Fibroblast of lung (primary cell): ENCODE data around the gene LIPT2. TPM values are rescaled to one million over a fixed set of nuclear protein-coding genes. Genes with fewer than 3 reads are reported as not detected.
"Not testable (repeated sequence)": the region's sequence is repeated elsewhere in the genome, so short reads cannot be mapped to it uniquely, and the experiment has no call there.

ENCODE experiments used
- DNase-seq, 2 donors: peaks; one replicate each; pipeline versions ENCODE4 v3.0.0 to v3.0.0-alpha.2; 2010; ENCODE audit warnings: low read depth in 2 of 2
- H2AFZ ChIP-seq: 2 replicates; pipeline ENCODE4 v1.5.1; 2012; ENCODE audit warnings: low read length, control low read depth, inconsistent platforms
- H3K27ac ChIP-seq: 2 replicates; pipeline ENCODE4 v1.5.1; 2011; ENCODE audit warnings: low read length, control low read depth; ENCODE audit not compliant: insufficient read depth
- H3K27me3 ChIP-seq: 2 replicates; pipeline ENCODE4 v1.5.1; 2011; ENCODE audit warnings: mild to moderate bottlenecking, low read length; ENCODE audit not compliant: control insufficient read depth, insufficient read depth
- H3K36me3 ChIP-seq: 2 replicates; pipeline ENCODE4 v1.5.1; 2011; ENCODE audit warnings: low read length; ENCODE audit not compliant: control insufficient read depth, insufficient read depth
- H3K4me1 ChIP-seq: 2 replicates; pipeline ENCODE4 v1.5.1; 2011; ENCODE audit warnings: low read length; ENCODE audit not compliant: control insufficient read depth, insufficient read depth; ENCODE audit errors: extremely low read depth
- H3K4me2 ChIP-seq: 2 replicates; pipeline ENCODE4 v1.5.1; 2011; ENCODE audit warnings: low read length, control low read depth; ENCODE audit not compliant: insufficient read depth; ENCODE audit errors: extremely low read depth
- H3K4me3 ChIP-seq, 4 experiments: fragments of 200-600 bp in 1 of 4; sonication (generic) in 1 of 4; replicated peaks in 1 of 4; 2 replicates each; pipeline ENCODE4 v1.5.1; 2011 to 2016; ENCODE audit warnings: low read length in 4 of 4, low read depth in 3 of 4, mild to moderate bottlenecking in 3 of 4, control low read depth in 2 of 4, inconsistent platforms in 1 of 4, mixed read lengths in 1 of 4; ENCODE audit not compliant: insufficient read depth in 1 of 4; ENCODE audit errors: control extremely low read depth in 1 of 4
- H3K79me2 ChIP-seq: 2 replicates; pipeline ENCODE4 v1.5.1; 2012; ENCODE audit warnings: mild to moderate bottlenecking, low read length, inconsistent platforms; ENCODE audit not compliant: control insufficient read depth, insufficient read depth
- H3K9ac ChIP-seq: 2 replicates; pipeline ENCODE4 v1.5.1; 2011; ENCODE audit warnings: mild to moderate bottlenecking, low read length, control low read depth; ENCODE audit not compliant: insufficient read depth
- H3K9me3 ChIP-seq: 2 replicates; pipeline ENCODE4 v1.5.1; 2012; ENCODE audit warnings: low read depth, low read length; ENCODE audit not compliant: control insufficient read depth, insufficient read depth
- H4K20me1 ChIP-seq: 2 replicates; pipeline ENCODE4 v1.5.1; 2011; ENCODE audit warnings: low read length; ENCODE audit not compliant: control insufficient read depth, insufficient read depth; ENCODE audit errors: extremely low read depth
- EZH2 ChIP-seq: IDR thresholded peaks from 2 replicates; pipeline ENCODE4 v1.5.1; 2012; ENCODE audit warnings: low read length, control low read depth, mild to moderate bottlenecking; ENCODE audit errors: missing control alignments
- polyA plus RNA-seq, 2 donors: library from polyadenylated mRNA; depleted of rRNA in 1 of 2; stranded (reverse) in 1 of 2; unstranded in 1 of 2; fragments of >200 nt; gene quantifications; 2 replicates each; pipeline ENCODE4 v1.2.1, GENCODE V29; 2011 to 2012; ENCODE audit warnings: missing spikeins in 1 of 2
- total RNA-seq: library from RNA; depleted of rRNA; stranded (reverse); fragments of >200 nt; gene quantifications from 2 replicates; pipeline ENCODE4 v1.2.1, GENCODE V29; 2014
- TF ChIP-seq, protein P1 (sequence below), 2 donors: IDR thresholded peaks in 1 of 2; conservative IDR thresholded peaks in 1 of 2; 1 replicate in 1 of 2; 2 replicates in 1 of 2; pipeline ENCODE4 v1.5.1; 2011 to 2012; ENCODE audit warnings: low read length in 2 of 2, control low read depth in 1 of 2, inconsistent platforms in 1 of 2, low read depth in 1 of 2, mild to moderate bottlenecking in 1 of 2

LIPT2 gene
- total and polyA plus RNA-seq, 2 donors (not counting 1 experiment from before 2014, with no cell fraction given): 1.8 to 2.8 TPM

DNA sequence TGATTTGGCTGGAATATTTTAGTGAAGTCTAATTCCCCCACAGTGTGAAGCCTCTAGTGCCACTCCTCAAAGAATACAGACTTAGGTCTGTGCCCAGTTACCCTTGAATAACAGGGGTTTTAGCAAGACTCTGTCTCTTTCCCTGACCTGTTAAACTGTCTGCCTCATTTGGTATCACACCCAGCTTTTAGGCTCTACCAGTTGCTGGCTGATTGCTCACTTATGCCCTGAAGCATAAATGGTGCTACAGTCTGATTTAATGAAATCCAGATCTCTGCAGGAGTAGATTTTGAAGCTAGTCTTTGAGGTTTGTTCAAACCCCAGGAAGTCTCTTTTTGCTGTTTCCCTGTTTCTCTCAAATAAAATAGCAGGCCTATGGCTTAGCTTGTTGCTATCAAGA lies 45.2 kb upstream of the LIPT2 start:
- no peak overlapping the region for H2AFZ ChIP-seq
- no peaks in the 10 kb centered on the region for H3K79me2 ChIP-seq
- no peaks in the 10 kb centered on the region for H3K4me1 ChIP-seq
- H3K27me3 ChIP-seq: no peaks in the 10 kb centered on the region
- H3K4me3 ChIP-seq: no peak overlapping the region
- DNase-seq: no peak
- H3K27ac ChIP-seq: no peak overlapping the region
- H3K4me2 ChIP-seq: no peak overlapping the region
- no peaks in the 10 kb centered on the region for H3K36me3 ChIP-seq
- H3K9me3 ChIP-seq: no peaks in the 10 kb centered on the region
- H4K20me1 ChIP-seq: no peaks in the 10 kb centered on the region
- H3K9ac ChIP-seq: no peak overlapping the region
- TF ChIP-seq, protein P1, sequence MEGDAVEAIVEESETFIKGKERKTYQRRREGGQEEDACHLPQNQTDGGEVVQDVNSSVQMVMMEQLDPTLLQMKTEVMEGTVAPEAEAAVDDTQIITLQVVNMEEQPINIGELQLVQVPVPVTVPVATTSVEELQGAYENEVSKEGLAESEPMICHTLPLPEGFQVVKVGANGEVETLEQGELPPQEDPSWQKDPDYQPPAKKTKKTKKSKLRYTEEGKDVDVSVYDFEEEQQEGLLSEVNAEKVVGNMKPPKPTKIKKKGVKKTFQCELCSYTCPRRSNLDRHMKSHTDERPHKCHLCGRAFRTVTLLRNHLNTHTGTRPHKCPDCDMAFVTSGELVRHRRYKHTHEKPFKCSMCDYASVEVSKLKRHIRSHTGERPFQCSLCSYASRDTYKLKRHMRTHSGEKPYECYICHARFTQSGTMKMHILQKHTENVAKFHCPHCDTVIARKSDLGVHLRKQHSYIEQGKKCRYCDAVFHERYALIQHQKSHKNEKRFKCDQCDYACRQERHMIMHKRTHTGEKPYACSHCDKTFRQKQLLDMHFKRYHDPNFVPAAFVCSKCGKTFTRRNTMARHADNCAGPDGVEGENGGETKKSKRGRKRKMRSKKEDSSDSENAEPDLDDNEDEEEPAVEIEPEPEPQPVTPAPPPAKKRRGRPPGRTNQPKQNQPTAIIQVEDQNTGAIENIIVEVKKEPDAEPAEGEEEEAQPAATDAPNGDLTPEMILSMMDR (conservative IDR thresholded peaks at IDR 0.05 in 1 of 2, IDR thresholded peaks at IDR 0.05 in 1 of 2; ENCODE audit: low read depth in 1 of 2, low read length in 2 of 2): no peak
- TF ChIP-seq EZH2: no peak

DNA sequence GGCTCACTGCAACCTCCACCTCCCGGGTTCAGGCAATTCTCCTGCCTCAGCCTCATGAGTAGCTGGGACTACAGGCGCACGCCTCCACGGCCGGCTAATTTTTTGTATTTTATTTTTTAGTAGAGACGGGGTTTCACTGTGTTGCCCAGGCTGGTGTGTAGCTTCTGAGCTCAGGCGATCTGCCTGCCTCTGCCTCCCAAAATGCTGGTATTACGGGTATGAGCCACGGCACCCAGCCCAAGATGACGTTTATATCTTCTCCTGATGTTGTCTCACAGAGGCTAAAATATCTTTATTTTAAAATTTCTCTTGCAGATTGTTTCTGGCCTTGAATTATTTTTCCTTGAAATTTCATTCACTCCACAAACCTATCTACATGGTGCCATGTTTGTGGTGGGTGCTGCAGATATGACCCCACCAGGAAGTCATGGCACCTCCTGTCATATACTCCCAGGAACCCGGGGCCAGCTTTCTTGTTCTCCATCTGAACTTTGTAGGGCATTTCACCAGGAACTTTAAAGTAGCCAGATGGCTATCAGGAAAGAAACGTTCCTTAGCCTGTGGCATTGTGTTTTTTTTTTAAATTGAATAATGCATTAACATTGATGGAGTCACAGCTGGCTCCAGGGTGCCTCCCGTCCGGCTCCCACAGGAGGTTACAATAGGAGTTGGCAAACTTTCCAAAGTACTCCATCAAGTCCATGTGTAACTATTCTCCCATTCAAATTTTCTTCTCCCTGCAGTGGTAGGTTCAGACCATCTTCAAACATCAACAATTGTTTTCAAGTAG lies 42.0 kb upstream of the LIPT2 start:
- no peak for TF ChIP-seq EZH2
- TF ChIP-seq, protein P1 (conservative IDR thresholded peaks at IDR 0.05 in 1 of 2, IDR thresholded peaks at IDR 0.05 in 1 of 2; ENCODE audit: low read depth in 1 of 2, low read length in 2 of 2): no peak
- Histone ChIP-seq H3K79me2 (no peaks in the 10 kb centered on the region), H3K36me3 (no peaks in the 10 kb centered on the region), H3K4me3 (no peak overlapping the region), H2AFZ (no peak overlapping the region), H3K9ac (no peak overlapping the region), H4K20me1 (no peaks in the 10 kb centered on the region), H3K4me2 (no peak overlapping the region), H3K4me1 (no peaks in the 10 kb centered on the region), H3K9me3 (no peaks in the 10 kb centered on the region), H3K27me3 (no peaks in the 10 kb centered on the region), H3K27ac (no peak overlapping the region)
- DNase-seq: no peak

DNA sequence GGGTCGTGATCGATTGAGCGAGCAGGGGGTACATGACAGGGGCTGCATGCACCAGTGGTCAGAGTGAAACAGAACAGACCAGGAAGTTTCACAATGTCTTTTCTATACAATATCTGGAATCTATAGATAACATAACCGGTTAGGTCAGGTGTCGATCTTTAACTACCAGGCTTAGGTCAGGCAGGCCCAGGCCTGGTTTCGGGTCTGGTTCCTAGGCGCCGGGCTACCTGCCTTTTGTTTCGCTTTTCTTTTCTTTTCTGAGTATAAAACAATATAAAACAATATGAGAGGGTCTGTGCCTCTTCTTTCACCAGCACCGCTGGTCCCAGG lies 41.4 kb upstream of the LIPT2 start:
- not testable (repeated sequence) for H3K4me3 ChIP-seq, H3K36me3 ChIP-seq, H3K27ac ChIP-seq, H3K9ac ChIP-seq, H3K27me3 ChIP-seq, DNase-seq, H3K4me2 ChIP-seq, H4K20me1 ChIP-seq, H3K79me2 ChIP-seq, H3K9me3 ChIP-seq, H2AFZ ChIP-seq, H3K4me1 ChIP-seq
